ENCODE measurements around the gene ENPP6.

GRCh38 chr4:184154199-184154598, 63.5 kb downstream of the ENPP6 start:
- TF ChIP-seq POLR2AphosphoS5 (IDR thresholded peaks at IDR 0.05; ENCODE audit: insufficient read depth, low read depth, low read length) (no peak), EZH2 (IDR thresholded peaks at IDR 0.05; ENCODE audit: borderline replicate concordance, low read depth, low read length, severe bottlenecking) (no peak), CTCF (IDR thresholded peaks at IDR 0.05; ENCODE audit: extremely low read depth in 1 of 2, insufficient read depth in 1 of 2, low read depth in 1 of 2, low read length in 2 of 2) (no peak), POLR2A (IDR thresholded peaks at IDR 0.05; ENCODE audit: low read depth, low read length) (no peak), GATA2 (IDR thresholded peaks at IDR 0.05; ENCODE audit: insufficient read depth, insufficient read length, low read depth, low read length) (no peak), MAX (IDR thresholded peaks at IDR 0.05; ENCODE audit: insufficient read depth, insufficient read length) (no peak), JUN (IDR thresholded peaks at IDR 0.05; ENCODE audit: borderline replicate concordance, insufficient read depth, insufficient read length, low read depth) (no peak)

All from endothelial cell of umbilical vein (primary cell).